ENCODE data around the gene SH2D1A. TPM values are rescaled to one million over a fixed set of nuclear protein-coding genes. Genes with fewer than 3 reads are reported as not detected.

SH2D1A gene
- total and polyA plus RNA-seq, 2 donors from 2014 or later = 2.7 TPM; not detected in 1

GRCh38 chrX:124343016-124343415 is 3.3 kb upstream of the SH2D1A start:
- FAIRE-seq = peak; percentile 76
- H3K9me3 ChIP-seq (ENCODE audit: control insufficient read depth in 2 of 3, insufficient read depth in 1 of 3, low read length in 3 of 3) = no peaks in the 10 kb centered on the region
- H3K4me3 ChIP-seq (ENCODE audit: low read length in 3 of 3) = no peak overlapping the region
- H3K27ac ChIP-seq (ENCODE audit: low read depth in 2 of 2, low read length in 2 of 2) = no peak overlapping the region
- H3K36me3 ChIP-seq (ENCODE audit: control insufficient read depth in 2 of 3, insufficient read depth in 3 of 3, low read length in 3 of 3) = no peaks in the 10 kb centered on the region
- H3K4me1 ChIP-seq (ENCODE audit: control insufficient read depth in 2 of 3, insufficient read depth in 2 of 3, low read depth in 1 of 3, low read length in 3 of 3) = no peaks in the 10 kb centered on the region
- DNase-seq = no peak
- H3K9ac ChIP-seq (ENCODE audit: low read length in 3 of 3) = no peak overlapping the region
- intact Hi-C loops (cut with DNase I) = no loop called here
- TF ChIP-seq CTCF (IDR thresholded peaks at IDR 0.05; ENCODE audit: borderline replicate concordance, extremely low read depth, insufficient read depth) = no peak
- no peaks in the 10 kb centered on the region for H3K27me3 ChIP-seq (ENCODE audit: control insufficient read depth, insufficient read depth, low read length)

GRCh38 chrX:124344246-124344645 is 2.1 kb upstream of the SH2D1A start:
- no peaks in the 10 kb centered on the region for H3K36me3 ChIP-seq (ENCODE audit: control insufficient read depth in 2 of 3, insufficient read depth in 3 of 3, low read length in 3 of 3)
- no peaks in the 10 kb centered on the region for H3K9me3 ChIP-seq (ENCODE audit: control insufficient read depth in 2 of 3, insufficient read depth in 1 of 3, low read length in 3 of 3)
- intact Hi-C loops (cut with DNase I) = no loop called here
- no peaks in the 10 kb centered on the region for H3K4me1 ChIP-seq (ENCODE audit: control insufficient read depth in 2 of 3, insufficient read depth in 2 of 3, low read depth in 1 of 3, low read length in 3 of 3)
- FAIRE-seq = no peak
- no peak for DNase-seq
- no peak overlapping the region for H3K4me3 ChIP-seq (ENCODE audit: low read length in 3 of 3)
- H3K27ac ChIP-seq (ENCODE audit: low read depth in 2 of 2, low read length in 2 of 2) = no peak overlapping the region
- no peaks in the 10 kb centered on the region for H3K27me3 ChIP-seq (ENCODE audit: control insufficient read depth, insufficient read depth, low read length)
- no peak for TF ChIP-seq CTCF (IDR thresholded peaks at IDR 0.05; ENCODE audit: borderline replicate concordance, extremely low read depth, insufficient read depth)
- H3K9ac ChIP-seq (ENCODE audit: low read length in 3 of 3) = no peak overlapping the region

- Histone ChIP-seq H3K9me3 (ENCODE audit: control insufficient read depth in 2 of 3, insufficient read depth in 1 of 3, low read length in 3 of 3) (no peaks in the 10 kb centered on the region), H3K4me1 (ENCODE audit: control insufficient read depth in 2 of 3, insufficient read depth in 2 of 3, low read depth in 1 of 3, low read length in 3 of 3) (no peaks in the 10 kb centered on the region), H3K27me3 (ENCODE audit: control insufficient read depth, insufficient read depth, low read length) (no peaks in the 10 kb centered on the region), H3K27ac (ENCODE audit: low read depth in 2 of 2, low read length in 2 of 2) (no peak overlapping the region), H3K9ac (ENCODE audit: low read length in 3 of 3) (no peak overlapping the region), H3K36me3 (ENCODE audit: control insufficient read depth in 2 of 3, insufficient read depth in 3 of 3, low read length in 3 of 3) (no peaks in the 10 kb centered on the region), H3K4me3 (ENCODE audit: low read length in 3 of 3) (no peak overlapping the region)
- no peak for TF ChIP-seq CTCF (IDR thresholded peaks at IDR 0.05; ENCODE audit: borderline replicate concordance, extremely low read depth, insufficient read depth)
- intact Hi-C loops (cut with DNase I) = no loop called here
- no peak for DNase-seq
- FAIRE-seq = no peak
Measured at GRCh38 chrX:124346877-124347241, 496 bp downstream of the SH2D1A start.

- no peaks in the 10 kb centered on the region for H3K4me1 ChIP-seq (ENCODE audit: control insufficient read depth in 2 of 3, insufficient read depth in 2 of 3, low read depth in 1 of 3, low read length in 3 of 3)
- DNase-seq = no peak
- no peak overlapping the region for H3K9ac ChIP-seq (ENCODE audit: low read length in 3 of 3)
- H3K27ac ChIP-seq (ENCODE audit: low read depth in 2 of 2, low read length in 2 of 2) = no peak overlapping the region
- no peak for TF ChIP-seq CTCF (IDR thresholded peaks at IDR 0.05; ENCODE audit: borderline replicate concordance, extremely low read depth, insufficient read depth)
- no peaks in the 10 kb centered on the region for H3K27me3 ChIP-seq (ENCODE audit: control insufficient read depth, insufficient read depth, low read length)
- H3K9me3 ChIP-seq (ENCODE audit: control insufficient read depth in 2 of 3, insufficient read depth in 1 of 3, low read length in 3 of 3) = no peaks in the 10 kb centered on the region
- no peaks in the 10 kb centered on the region for H3K36me3 ChIP-seq (ENCODE audit: control insufficient read depth in 2 of 3, insufficient read depth in 3 of 3, low read length in 3 of 3)
- no peak for FAIRE-seq
- intact Hi-C loops (cut with DNase I) = no loop called here
- H3K4me3 ChIP-seq (ENCODE audit: low read length in 3 of 3) = no peak overlapping the region
Measured at GRCh38 chrX:124347242-124347641, 879 bp downstream of the SH2D1A start.

Measured in kidney (tissue), 14 donors.